LNCaP clone FGC (cell line): ENCODE results near the gene VPS16.
A peak's percentile ranks its signal among the peaks of the same experiment; 100 is the strongest.

Experiments used
- DNase-seq: peaks from one replicate; pipeline ENCODE4 v3.0.0-alpha.2; 2011; ENCODE audit warnings: low read depth
- H3K4me3 ChIP-seq: 2 replicates; pipeline ENCODE4 v1.5.1; 2011; ENCODE audit warnings: mild to moderate bottlenecking, low read depth, low read length, control low read depth
- CTCF ChIP-seq: IDR thresholded peaks from 2 replicates; pipeline ENCODE4 v1.5.1; 2012; ENCODE audit warnings: mild to moderate bottlenecking; ENCODE audit not compliant: control insufficient read depth, insufficient read depth; ENCODE audit errors: extremely low read depth

VPS16 gene

GRCh38 chr20:2914160-2914559 is 73.6 kb downstream of the VPS16 start:
- peak; percentile 59 for TF ChIP-seq CTCF
- H3K4me3 ChIP-seq = no peak overlapping the region
- DNase-seq = no peak
